ENCODE data around the gene TMEM123. TPM values are rescaled to one million over a fixed set of nuclear protein-coding genes. Genes with fewer than 3 reads are reported as not detected.

The TMEM123 gene
- total RNA-seq, 4 donors from 2014 or later: 161 to 212 (median 197) TPM

- Histone ChIP-seq H3K9me3 (no peaks in the 10 kb centered on the region), H3K4me1 (no peaks in the 10 kb centered on the region), H3K4me3 (no peak overlapping the region), H3K27ac (no peak overlapping the region), H3K36me3 (no peaks in the 10 kb centered on the region), H3K27me3 (no peaks in the 10 kb centered on the region)
- WGBS: 89% methylated on average over 3 of the region's 3 CpGs
- TF ChIP-seq CTCF (IDR thresholded peaks at IDR 0.05) (no peak), POLR2A (IDR thresholded peaks at IDR 0.05) (no peak), POLR2AphosphoS5 (IDR thresholded peaks at IDR 0.05) (no peak), EP300 (IDR thresholded peaks at IDR 0.05) (no peak)
- no peak for DNase-seq (ENCODE audit: low spot score in 2 of 2)
These were observed 35.6 kb upstream of the TMEM123 start for GRCh38 chr11:102488208-102488607.

GRCh38 chr11:102487214-102487613 lies 34.6 kb upstream of the TMEM123 start:
- H3K4me3 ChIP-seq: no peak overlapping the region
- 83% methylated on average over 1 of the region's 1 CpG for WGBS
- H3K4me1 ChIP-seq: no peaks in the 10 kb centered on the region
- H3K27me3 ChIP-seq: no peaks in the 10 kb centered on the region
- H3K36me3 ChIP-seq: no peaks in the 10 kb centered on the region
- no peak for DNase-seq (ENCODE audit: low spot score in 2 of 2)
- TF ChIP-seq CTCF (IDR thresholded peaks at IDR 0.05) (no peak), POLR2A (IDR thresholded peaks at IDR 0.05) (no peak), EP300 (IDR thresholded peaks at IDR 0.05) (no peak), POLR2AphosphoS5 (IDR thresholded peaks at IDR 0.05) (no peak)
- no peak overlapping the region for H3K27ac ChIP-seq
- H3K9me3 ChIP-seq: no peaks in the 10 kb centered on the region

- no peak for TF ChIP-seq POLR2AphosphoS5 (IDR thresholded peaks at IDR 0.05)
- no peak for TF ChIP-seq POLR2A (IDR thresholded peaks at IDR 0.05)
- no peak for TF ChIP-seq CTCF (IDR thresholded peaks at IDR 0.05)
- TF ChIP-seq EP300 (IDR thresholded peaks at IDR 0.05): no peak
- Histone ChIP-seq H3K27ac (no peak overlapping the region), H3K4me1 (no peaks in the 10 kb centered on the region), H3K4me3 (no peak overlapping the region), H3K9me3 (no peaks in the 10 kb centered on the region), H3K36me3 (no peaks in the 10 kb centered on the region), H3K27me3 (no peaks in the 10 kb centered on the region)
- no peak for DNase-seq (ENCODE audit: low spot score in 2 of 2)
- WGBS: 97% methylated on average over 2 of the region's 2 CpGs
These were observed 34.0 kb upstream of the TMEM123 start for GRCh38 chr11:102486584-102486983.

- Histone ChIP-seq H3K4me3 (no peak overlapping the region), H3K9me3 (no peaks in the 10 kb centered on the region), H3K27me3 (no peaks in the 10 kb centered on the region), H3K27ac (no peak overlapping the region), H3K36me3 (no peaks in the 10 kb centered on the region), H3K4me1 (no peaks in the 10 kb centered on the region)
- WGBS: 75% methylated on average over 2 of the region's 2 CpGs
- DNase-seq (ENCODE audit: low spot score in 2 of 2): no peak
- no peak for TF ChIP-seq CTCF (IDR thresholded peaks at IDR 0.05)
- no peak for TF ChIP-seq POLR2AphosphoS5 (IDR thresholded peaks at IDR 0.05)
- no peak for TF ChIP-seq POLR2A (IDR thresholded peaks at IDR 0.05)
These were observed 32.6 kb upstream of the TMEM123 start for GRCh38 chr11:102485095-102485722.

GRCh38 chr11:102482433-102482832 lies 29.9 kb upstream of the TMEM123 start:
- 59% methylated on average over 3 of the region's 3 CpGs for WGBS
- no peak overlapping the region for H3K27ac ChIP-seq

GRCh38 chr11:102479733-102480132 lies 27.2 kb upstream of the TMEM123 start:
- H3K4me1 ChIP-seq: peaks cover 17% of the 10 kb centered on the region
- no peak overlapping the region for H3K27ac ChIP-seq
- TF ChIP-seq CTCF (IDR thresholded peaks at IDR 0.05): no peak
- TF ChIP-seq EP300 (IDR thresholded peaks at IDR 0.05): no peak
- no peak for TF ChIP-seq POLR2A (IDR thresholded peaks at IDR 0.05)
- no peak for TF ChIP-seq POLR2AphosphoS5 (IDR thresholded peaks at IDR 0.05)
- no peaks in the 10 kb centered on the region for H3K27me3 ChIP-seq
- WGBS: 91% methylated on average over 2 of the region's 2 CpGs
- no peak overlapping the region for H3K4me3 ChIP-seq
- no peak for DNase-seq (ENCODE audit: low spot score in 2 of 2)
- no peaks in the 10 kb centered on the region for H3K9me3 ChIP-seq
- no peaks in the 10 kb centered on the region for H3K36me3 ChIP-seq

More at GRCh38 chr11:102482433-102482832, 29.9 kb upstream of the TMEM123 start:
- Histone ChIP-seq H3K4me3 (no peak overlapping the region), H3K36me3 (no peaks in the 10 kb centered on the region), H3K9me3 (no peaks in the 10 kb centered on the region), H3K4me1 (no peaks in the 10 kb centered on the region), H3K27me3 (no peaks in the 10 kb centered on the region)
- no peak for DNase-seq (ENCODE audit: low spot score in 2 of 2)
- no peak for TF ChIP-seq POLR2AphosphoS5 (IDR thresholded peaks at IDR 0.05)
- no peak for TF ChIP-seq POLR2A (IDR thresholded peaks at IDR 0.05)

Measured in suprapubic skin (tissue), 4 donors.